GM12878 (cell line): ENCODE results near the gene ARL14. TPM values are rescaled to one million over a fixed set of nuclear protein-coding genes. Genes with fewer than 3 reads are reported as not detected.

Source experiments
- ATAC-seq: fragments of 200-7000 bp; cut with Tn5 transposase; 3 replicates; pipeline ENCODE4 v1.9.1; 2020; ENCODE audit warnings: mild to moderate bottlenecking, moderate library complexity
- BruUV-seq: library from RNA; stranded (reverse); fragments of 400-500 nt; replicated peaks from 2 replicates; lab custom pipeline; 2021; lab: Mats Ljungman, UMichigan
- CTCF ChIA-PET: fragments of 300-600 bp; sonication (Branson Sonifier 250); formaldehyde crosslinking; extraction: SDS; loops from one replicate; lab custom pipeline; 2021; ENCODE audit warnings: inconsistent platforms; lab: Yijun Ruan, JAX
- POLR2A ChIA-PET: fragments of 350-600 bp; formaldehyde crosslinking; extraction: SDS; loops from one replicate; lab custom pipeline; 2021; ENCODE audit warnings: inconsistent platforms; lab: Charles Lee
- RAD21 ChIA-PET: fragments of 300-600 bp; sonication (Branson Sonifier 250); formaldehyde crosslinking; loops from one replicate; lab custom pipeline; 2023; ENCODE audit warnings: antibody characterized with exemption; ENCODE audit not compliant: unreplicated experiment; lab: Charles Lee
- SMC1A ChIA-PET: fragments of 300-600 bp; sonication (Branson Sonifier 250); formaldehyde crosslinking; loops from one replicate; lab custom pipeline; 2023; ENCODE audit not compliant: unreplicated experiment, uncharacterized antibody; lab: Charles Lee
- DNase-seq: peaks from one replicate; pipeline ENCODE4 v3.0.0-alpha.2; 2011; ENCODE audit warnings: low read depth, low spot score
- FAIRE-seq: peaks from 3 replicates; lab custom pipeline; 2011; peaks lifted over from hg19 to GRCh38; lab: Jason Lieb, UNC
- H2AFZ ChIP-seq: 2 replicates; pipeline ENCODE4 v1.6.0; 2011; ENCODE audit warnings: low read depth, low read length, control low read depth; ENCODE audit not compliant: control insufficient read depth
- H3K27ac ChIP-seq: 2 replicates; pipeline ENCODE4 v1.5.1; 2011; ENCODE audit warnings: control low read depth; ENCODE audit not compliant: control insufficient read depth, insufficient read depth
- H3K27me3 ChIP-seq, 2 experiments: replicated peaks in 1 of 2; 2 replicates each; pipeline versions ENCODE4 v1.6.0 to v1.6.1; 2011; ENCODE audit warnings: low read length in 1 of 2; ENCODE audit not compliant: control insufficient read depth in 2 of 2, insufficient read depth in 2 of 2
- H3K36me3 ChIP-seq, 2 experiments: 2 replicates each; pipeline ENCODE4 v1.5.1; 2011; ENCODE audit warnings: low read length in 1 of 2; ENCODE audit not compliant: control insufficient read depth in 2 of 2, insufficient read depth in 2 of 2
- H3K4me1 ChIP-seq: 2 replicates; pipeline ENCODE4 v1.6.1; 2011; ENCODE audit warnings: mild to moderate bottlenecking, low read length, moderate library complexity, mixed read lengths; ENCODE audit not compliant: control insufficient read depth, insufficient read depth
- H3K4me2 ChIP-seq: 2 replicates; pipeline ENCODE4 v1.6.0; 2011; ENCODE audit warnings: control low read depth; ENCODE audit not compliant: control insufficient read depth, insufficient read depth
- H3K4me3 ChIP-seq: fragments of 200-600 bp; sonication (generic); 2 replicates; pipeline ENCODE4 v1.5.1; 2016
- H3K79me2 ChIP-seq: 2 replicates; pipeline ENCODE4 v1.6.0; 2011; ENCODE audit warnings: low read length; ENCODE audit not compliant: control insufficient read depth, insufficient read depth
- H3K9ac ChIP-seq: 2 replicates; pipeline ENCODE4 v1.8.0; 2011; ENCODE audit warnings: low read length, control low read depth, mixed read lengths; ENCODE audit not compliant: control insufficient read depth, insufficient read depth
- H3K9me3 ChIP-seq: replicated peaks from 3 replicates; pipeline ENCODE4 v1.5.1; 2011; ENCODE audit warnings: mild to moderate bottlenecking, low read length; ENCODE audit not compliant: control insufficient read depth, insufficient read depth
- H4K20me1 ChIP-seq: 2 replicates; pipeline ENCODE4 v1.6.0; 2011; ENCODE audit not compliant: control insufficient read depth, insufficient read depth
- CREB1 ChIP-seq: IDR thresholded peaks from 2 replicates; pipeline ENCODE4 v1.6.1; 2012; ENCODE audit warnings: low read depth, mild to moderate bottlenecking, inconsistent platforms
- EP300 ChIP-seq, 2 experiments: fragments of 150-350 bp in 1 of 2; IDR thresholded peaks; 2 replicates each; pipeline ENCODE4 v1.6.1; 2011 to 2012; ENCODE audit warnings: low read depth in 2 of 2, low read length in 2 of 2, borderline replicate concordance in 1 of 2, improper control_type of control experiment in 1 of 2, inconsistent platforms in 1 of 2; ENCODE audit not compliant: control insufficient read depth in 1 of 2
- FOXM1 ChIP-seq: IDR thresholded peaks from 2 replicates; pipeline ENCODE4 v1.6.1; 2012; ENCODE audit warnings: low read depth, mild to moderate bottlenecking, inconsistent platforms, low read length, moderate library complexity
- MEF2A ChIP-seq: IDR thresholded peaks from 2 replicates; pipeline ENCODE4 v1.6.1; 2011; ENCODE audit warnings: low read depth, mild to moderate bottlenecking, low read length, moderate library complexity; ENCODE audit not compliant: insufficient read depth
- MYC ChIP-seq: IDR thresholded peaks from 2 replicates; pipeline ENCODE4 v1.6.1; 2011; ENCODE audit warnings: mild to moderate bottlenecking, low read length, moderate library complexity, inconsistent platforms; ENCODE audit not compliant: insufficient read depth, insufficient replicate concordance, insufficient read length, severe bottlenecking
- NFXL1 ChIP-seq: fragments of 450-650 bp; IDR thresholded peaks from 2 replicates; pipeline ENCODE4 v1.6.1; 2017; ENCODE audit warnings: antibody characterized with exemption, mild to moderate bottlenecking, borderline replicate concordance
- NFYA ChIP-seq: IDR thresholded peaks from 2 replicates; pipeline ENCODE4 v1.6.1; 2011; ENCODE audit warnings: low read depth, mild to moderate bottlenecking, low read length, improper control_type of control experiment, borderline replicate concordance
- NRF1 ChIP-seq: conservative IDR thresholded peaks from 2 replicates; pipeline ENCODE4 v1.6.1; 2011; ENCODE audit warnings: mild to moderate bottlenecking, low read depth, low read length, improper control_type of control experiment
- PML ChIP-seq: IDR thresholded peaks from 2 replicates; pipeline ENCODE4 v1.6.1; 2012; ENCODE audit warnings: low read length, inconsistent platforms
- POU2F2 ChIP-seq: IDR thresholded peaks from 3 replicates; pipeline ENCODE4 v1.6.1; 2011; ENCODE audit warnings: low read depth, mild to moderate bottlenecking, low read length, borderline replicate concordance
- RB1 ChIP-seq: fragments of 450-650 bp; formaldehyde crosslinking; IDR thresholded peaks from 2 replicates; pipeline ENCODE4 v1.6.1; 2017; ENCODE audit warnings: mild to moderate bottlenecking, borderline replicate concordance
- SREBF1 ChIP-seq: IDR thresholded peaks from 2 replicates; pipeline ENCODE4 v1.6.1; 2012; ENCODE audit warnings: mild to moderate bottlenecking, low read length
- SUZ12 ChIP-seq: fragments of 200-600 bp; sonication (generic); IDR thresholded peaks from one replicate; pipeline ENCODE4 v1.6.1; 2018; ENCODE audit warnings: antibody characterized with exemption, mild to moderate bottlenecking; ENCODE audit not compliant: unreplicated experiment
- TAF1 ChIP-seq: IDR thresholded peaks from 2 replicates; pipeline ENCODE4 v1.6.1; 2011; ENCODE audit warnings: mild to moderate bottlenecking, low read depth, low read length, borderline replicate concordance
- TARDBP ChIP-seq: IDR thresholded peaks from 2 replicates; pipeline ENCODE4 v1.6.1; 2016; ENCODE audit warnings: borderline replicate concordance
- TBL1XR1 ChIP-seq: IDR thresholded peaks from 2 replicates; pipeline ENCODE4 v1.6.1; 2012; ENCODE audit warnings: low read depth, low read length, improper control_type of control experiment
- USF1 ChIP-seq: IDR thresholded peaks from 2 replicates; pipeline ENCODE4 v1.6.1; 2011; ENCODE audit warnings: borderline replicate concordance, low read depth, mild to moderate bottlenecking, moderate library complexity, mixed read lengths, low read length; ENCODE audit not compliant: insufficient read depth; ENCODE audit errors: extremely low read length
- ZNF274 ChIP-seq: IDR thresholded peaks from one replicate; pipeline ENCODE4 v1.8.0; 2011; ENCODE audit not compliant: insufficient read length, insufficient read depth
- ZNF592 ChIP-seq: fragments of 450-650 bp; IDR thresholded peaks from 2 replicates; pipeline ENCODE4 v1.6.1; 2017; ENCODE audit warnings: mild to moderate bottlenecking, moderate library complexity
- ZZZ3 ChIP-seq: IDR thresholded peaks from 2 replicates; pipeline ENCODE4 v1.6.1; 2011; ENCODE audit warnings: low read depth; ENCODE audit not compliant: control insufficient read depth, insufficient read length
- WGBS: methylation state at CpG from one replicate; pipeline ENCODE4 v1.1.6; 2016; ENCODE audit warnings: low lambda C conversion rate; ENCODE audit not compliant: insufficient replicate concordance, insufficient coverage; ENCODE audit errors: missing lambda C conversion rate; 5-methylcytosine and 5-hydroxymethylcytosine counted together
- in situ Hi-C: fragments of 300-500 bp; cut with MboI; formaldehyde crosslinking; loops from 9 replicates; pipeline ENCODE4 v1.14.3; 2018; ENCODE audit warnings: mixed read lengths
- intact Hi-C: fragments of 100-400 bp; cut with micrococcal nuclease; formaldehyde crosslinking; loops from one replicate; pipeline ENCODE4 v1.14.2; 2022; ENCODE audit not compliant: unreplicated experiment
- polyA plus RNA-seq, 11 experiments: library from polyadenylated mRNA; depleted of rRNA in 4 of 11; unstranded in 6 of 11; stranded (reverse) in 5 of 11; fragments of >200 nt; fragmentation: Nextera tagmentation in 4 of 11; fragmentation: Illumina TruSeq in 1 of 11; extraction: Ambion mirVana in 4 of 11; extraction: Trizol in 1 of 11; gene quantifications; 1 replicate in 1 of 11; 2 replicates in 10 of 11; pipeline versions ENCODE4 v1.2.1 to v1.2.3, GENCODE V29; 2011 to 2016; ENCODE audit warnings: inconsistent platforms in 2 of 11, missing spikeins in 2 of 11, low read depth in 1 of 11
- total RNA-seq, 4 experiments: library from RNA; depleted of rRNA in 3 of 4; stranded (reverse); fragments of >200 nt in 3 of 4; fragmentation: Illumina TruSeq in 1 of 4; extraction: Trizol in 1 of 4; gene quantifications; 2 replicates each; pipeline versions ENCODE4 v1.2.1 to v1.2.3, GENCODE V29; 2013 to 2021

ARL14 gene
- total and polyA plus RNA-seq, 10 of the 15 experiments (the other 5 are each of a cell fraction or from before 2014, with no cell fraction given) = 0.04 to 0.18 TPM; not detected in 8

- Histone ChIP-seq H3K4me2 (no peak overlapping the region), H4K20me1 (no peaks in the 10 kb centered on the region), H3K27ac (no peak overlapping the region), H3K36me3 (no peaks in the 10 kb centered on the region), H3K4me3 (no peak overlapping the region), H3K79me2 (no peaks in the 10 kb centered on the region), H3K4me1 (no peaks in the 10 kb centered on the region), H3K9me3 (no peaks in the 10 kb centered on the region), H3K9ac (no peak overlapping the region), H3K27me3 (no peaks in the 10 kb centered on the region), H2AFZ (no peak overlapping the region)
- CTCF ChIA-PET = no interaction called here
- RAD21 ChIA-PET = interaction anchor here (1.1 kb wide), 1 partner anchor 10 kb away, joined by 3 read pairs; no protein-coding TSS in a partner anchor
- FAIRE-seq (no peak), ATAC-seq (no peak), DNase-seq (no peak)
- BruUV-seq = no TSS peak
- TF ChIP-seq NFXL1 (no peak), FOXM1 (no peak), POU2F2 (no peak), USF1 (no peak), RB1 (no peak), ZNF592 (no peak), TARDBP (no peak), TAF1 (no peak), TBL1XR1 (no peak), CREB1 (no peak), EP300 (IDR thresholded peaks at IDR 0.05; ENCODE audit: borderline replicate concordance in 1 of 2, control insufficient read depth in 1 of 2, low read depth in 2 of 2, low read length in 2 of 2) (no peak), ZZZ3 (no peak), PML (no peak), ZNF274 (no peak), MEF2A (no peak), SREBF1 (no peak), NFYA (no peak), NRF1 (no peak), MYC (no peak), SUZ12 (no peak)
- POLR2A ChIA-PET = no interaction called here
- in situ Hi-C loops = no loop called here
- 21% methylated on average over 2 of the region's 2 CpGs for WGBS
- intact Hi-C loops = no loop called here
- SMC1A ChIA-PET = no interaction called here
Measured at GRCh38 chr3:160637086-160637485, 39.9 kb upstream of the ARL14 start.
